Prostate gland (tissue), 2 donors: Measurements from ENCODE around the gene ALDH1L1. TPM values are rescaled to one million over a fixed set of nuclear protein-coding genes. Genes with fewer than 3 reads are reported as not detected.

ENCODE experiments used
- DNase-seq: peaks from one replicate; pipeline ENCODE4 v3.0.0-alpha.2; 2019; ENCODE audit warnings: low spot score
- H3K27ac ChIP-seq, 2 donors: fragments of 200-600 bp; sonication (generic); 2 replicates each; pipeline ENCODE4 v1.5.1; 2017 to 2019
- H3K27me3 ChIP-seq: fragments of 200-600 bp; sonication (generic); replicated peaks from 2 replicates; pipeline ENCODE4 v1.5.1; 2019; ENCODE audit not compliant: insufficient read depth
- H3K36me3 ChIP-seq, 2 donors: fragments of 200-600 bp; sonication (generic); 1 replicate in 1 of 2; 2 replicates in 1 of 2; pipeline versions ENCODE4 v1.5.1 to v1.8.1; 2017 to 2019
- H3K4me1 ChIP-seq: fragments of 200-600 bp; sonication (generic); replicated peaks from 2 replicates; pipeline ENCODE4 v1.5.1; 2019
- H3K4me3 ChIP-seq, 2 donors: fragments of 200-600 bp; sonication (generic); 2 replicates each; pipeline ENCODE4 v1.5.1; 2017 to 2019
- H3K9me3 ChIP-seq: fragments of 200-600 bp; sonication (generic); 2 replicates; pipeline ENCODE4 v1.5.1; 2017
- POLR2A ChIP-seq: fragments of 450-650 bp; IDR thresholded peaks from one replicate; pipeline ENCODE4 v1.6.1; 2016; ENCODE audit warnings: antibody characterized with exemption, mild to moderate bottlenecking
- POLR2AphosphoS5 ChIP-seq: sonication (generic); formaldehyde crosslinking; IDR thresholded peaks from one replicate; pipeline ENCODE4 v1.6.1; 2017; ENCODE audit warnings: antibody characterized with exemption
- WGBS: methylation state at CpG from one replicate; pipeline ENCODE4 v1.1.5; 2018; 5-methylcytosine and 5-hydroxymethylcytosine counted together
- intact Hi-C: fragments of 100-400 bp; cut with DNase I; formaldehyde crosslinking; loops from one replicate; pipeline ENCODE4 v1.14.2; 2022
- total RNA-seq, 2 donors: library from RNA; depleted of rRNA; stranded (reverse); fragments of >200 nt; gene quantifications; one replicate each; pipeline ENCODE4 v1.1.0, GENCODE V29; 2016
- TF ChIP-seq, protein P1 (sequence below), 4 experiments: fragments of 200-600 bp in 2 of 4; fragments of 450-650 bp in 2 of 4; sonication (generic) in 2 of 4; IDR thresholded peaks; 1 replicate in 3 of 4; 2 replicates in 1 of 4; pipeline ENCODE4 v1.5.1; 2016 to 2019; ENCODE audit warnings: antibody characterized with exemption in 4 of 4, mild to moderate bottlenecking in 2 of 4, moderate library complexity in 2 of 4

Gene ALDH1L1
- total RNA-seq, 2 donors from 2014 or later = 19.6 to 57.3 TPM

GRCh38 chr3:126119976-126120375 is 60.4 kb downstream of the ALDH1L1 start:
- Histone ChIP-seq H3K4me1 (no peaks in the 10 kb centered on the region), H3K9me3 (no peaks in the 10 kb centered on the region), H3K27ac (no peak overlapping the region), H3K27me3 (no peaks in the 10 kb centered on the region), H3K36me3 (no peaks in the 10 kb centered on the region), H3K4me3 (no peak overlapping the region)
- intact Hi-C loops = no loop called here
- WGBS = over 99% methylated on average over 8 of the region's 8 CpGs
- TF ChIP-seq POLR2AphosphoS5 (no peak), POLR2A (no peak)
- TF ChIP-seq, protein P1, sequence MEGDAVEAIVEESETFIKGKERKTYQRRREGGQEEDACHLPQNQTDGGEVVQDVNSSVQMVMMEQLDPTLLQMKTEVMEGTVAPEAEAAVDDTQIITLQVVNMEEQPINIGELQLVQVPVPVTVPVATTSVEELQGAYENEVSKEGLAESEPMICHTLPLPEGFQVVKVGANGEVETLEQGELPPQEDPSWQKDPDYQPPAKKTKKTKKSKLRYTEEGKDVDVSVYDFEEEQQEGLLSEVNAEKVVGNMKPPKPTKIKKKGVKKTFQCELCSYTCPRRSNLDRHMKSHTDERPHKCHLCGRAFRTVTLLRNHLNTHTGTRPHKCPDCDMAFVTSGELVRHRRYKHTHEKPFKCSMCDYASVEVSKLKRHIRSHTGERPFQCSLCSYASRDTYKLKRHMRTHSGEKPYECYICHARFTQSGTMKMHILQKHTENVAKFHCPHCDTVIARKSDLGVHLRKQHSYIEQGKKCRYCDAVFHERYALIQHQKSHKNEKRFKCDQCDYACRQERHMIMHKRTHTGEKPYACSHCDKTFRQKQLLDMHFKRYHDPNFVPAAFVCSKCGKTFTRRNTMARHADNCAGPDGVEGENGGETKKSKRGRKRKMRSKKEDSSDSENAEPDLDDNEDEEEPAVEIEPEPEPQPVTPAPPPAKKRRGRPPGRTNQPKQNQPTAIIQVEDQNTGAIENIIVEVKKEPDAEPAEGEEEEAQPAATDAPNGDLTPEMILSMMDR (IDR thresholded peaks at IDR 0.05) = no peak
- no peak for DNase-seq

GRCh38 chr3:126119008-126119675 is 61.2 kb downstream of the ALDH1L1 start:
- no peak for DNase-seq
- Histone ChIP-seq H3K4me3 (no peak overlapping the region), H3K27me3 (no peaks in the 10 kb centered on the region), H3K27ac (no peak overlapping the region), H3K36me3 (no peaks in the 10 kb centered on the region), H3K4me1 (no peaks in the 10 kb centered on the region), H3K9me3 (no peaks in the 10 kb centered on the region)
- intact Hi-C loops = no loop called here
- TF ChIP-seq POLR2A (no peak), POLR2AphosphoS5 (no peak)
- TF ChIP-seq, protein P1 (IDR thresholded peaks at IDR 0.05) = no peak
- WGBS = 83% methylated on average over 7 of the region's 7 CpGs

DNA sequence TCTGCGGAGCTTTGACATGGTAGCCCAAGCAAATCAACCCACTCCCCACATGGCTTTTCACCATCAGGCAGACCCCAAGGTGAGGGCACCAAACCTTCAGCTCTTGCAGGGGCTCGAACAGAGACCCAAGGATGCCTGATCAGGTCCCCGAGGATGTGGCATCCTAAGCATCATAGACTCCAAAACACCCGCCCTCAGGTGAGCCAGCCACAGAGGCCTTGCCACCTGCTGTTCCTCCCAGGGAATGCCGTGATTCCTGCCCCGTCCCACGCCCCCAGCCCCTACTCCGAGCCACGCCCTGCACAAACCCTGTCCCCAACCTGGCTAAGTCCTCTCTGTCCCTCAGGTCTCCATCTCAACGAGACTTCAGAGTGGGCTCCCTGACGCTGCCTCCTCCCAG is 61.8 kb downstream of the ALDH1L1 start:
- Histone ChIP-seq H3K4me1 (no peaks in the 10 kb centered on the region), H3K9me3 (no peaks in the 10 kb centered on the region), H3K27me3 (no peaks in the 10 kb centered on the region), H3K27ac (no peak overlapping the region), H3K4me3 (no peak overlapping the region), H3K36me3 (no peaks in the 10 kb centered on the region)
- 90% methylated on average over 11 of the region's 11 CpGs for WGBS
- no peak for DNase-seq
- intact Hi-C loops = no loop called here
- TF ChIP-seq, protein P1 (IDR thresholded peaks at IDR 0.05) = no peak

DNA sequence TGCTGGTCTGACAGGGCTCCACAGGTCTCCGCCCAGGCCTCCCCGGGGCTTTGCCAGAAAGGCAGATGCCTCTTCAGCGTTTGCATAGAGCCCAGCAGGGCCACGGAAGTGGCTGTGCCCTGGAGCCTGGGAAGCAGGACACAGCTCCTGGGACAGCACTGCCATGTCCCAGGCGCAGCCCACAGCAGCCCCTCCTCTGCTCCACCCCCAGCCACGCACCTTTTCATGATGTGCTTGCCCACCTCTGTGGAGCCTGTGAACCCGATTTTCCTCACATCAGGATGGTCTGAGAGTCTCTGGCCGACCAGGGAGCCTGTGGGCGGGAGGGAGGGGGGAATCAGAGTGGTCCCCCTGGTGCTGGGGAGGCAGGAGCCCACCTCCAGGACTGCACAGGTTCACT is 62.6 kb downstream of the ALDH1L1 start:
- no peaks in the 10 kb centered on the region for H3K9me3 ChIP-seq
- H3K27me3 ChIP-seq = no peaks in the 10 kb centered on the region
- TF ChIP-seq POLR2AphosphoS5 = no peak
- TF ChIP-seq POLR2A = no peak
- TF ChIP-seq, protein P1 (IDR thresholded peaks at IDR 0.05) = no peak
- intact Hi-C loops = no loop called here
- no peak for DNase-seq
- no peak overlapping the region for H3K27ac ChIP-seq
- H3K4me1 ChIP-seq = no peaks in the 10 kb centered on the region
- 83% methylated on average over 9 of the region's 9 CpGs for WGBS
- H3K4me3 ChIP-seq = no peak overlapping the region
- no peaks in the 10 kb centered on the region for H3K36me3 ChIP-seq

DNA sequence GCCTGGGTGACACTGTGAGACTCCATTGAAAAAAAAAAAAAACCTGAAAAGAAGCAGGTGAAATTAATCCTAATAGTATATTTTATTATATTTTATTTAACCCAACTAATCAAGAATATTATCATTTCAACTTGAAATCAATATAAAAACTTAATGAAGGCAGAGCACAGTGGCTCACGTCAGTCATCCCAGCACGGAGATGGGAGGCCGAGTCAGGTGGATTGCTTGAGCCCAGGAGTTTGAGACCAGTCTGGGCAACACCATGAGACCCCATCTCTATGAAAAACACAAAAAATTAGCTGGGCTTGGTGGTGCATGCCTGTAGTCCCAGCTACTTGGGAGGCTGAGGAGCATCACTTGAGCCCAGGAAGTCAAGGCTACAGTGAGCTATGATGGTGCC is 63.2 kb downstream of the ALDH1L1 start:
- H3K9me3 ChIP-seq = no peaks in the 10 kb centered on the region
- no peak overlapping the region for H3K4me3 ChIP-seq
- no peak overlapping the region for H3K27ac ChIP-seq
- no peaks in the 10 kb centered on the region for H3K36me3 ChIP-seq
- no peak for TF ChIP-seq POLR2A
- TF ChIP-seq, protein P1 (IDR thresholded peaks at IDR 0.05) = no peak
- TF ChIP-seq POLR2AphosphoS5 = no peak
- intact Hi-C loops = no loop called here
- 98% methylated on average over 3 of the region's 3 CpGs for WGBS
- no peaks in the 10 kb centered on the region for H3K27me3 ChIP-seq
- DNase-seq = no peak
- no peaks in the 10 kb centered on the region for H3K4me1 ChIP-seq
